Thyroid gland (tissue), 4 donors: ENCODE data around the gene NR4A3.

Experiments
- POLR2A ChIP-seq, 2 donors: fragments of 450-650 bp; IDR thresholded peaks; one replicate each; pipeline ENCODE4 v1.6.1; 2017; ENCODE audit warnings: antibody characterized with exemption in 2 of 2, mild to moderate bottlenecking in 2 of 2, moderate library complexity in 1 of 2
- TF ChIP-seq, protein P1 (sequence below), 6 experiments: fragments of 200-600 bp in 3 of 6; fragments of 450-650 bp in 3 of 6; sonication (generic) in 3 of 6; IDR thresholded peaks; one replicate each; pipeline ENCODE4 v1.5.1; 2016 to 2019; ENCODE audit warnings: antibody characterized with exemption in 6 of 6, mild to moderate bottlenecking in 2 of 6, inconsistent platforms in 1 of 6, moderate library complexity in 1 of 6

DNA sequence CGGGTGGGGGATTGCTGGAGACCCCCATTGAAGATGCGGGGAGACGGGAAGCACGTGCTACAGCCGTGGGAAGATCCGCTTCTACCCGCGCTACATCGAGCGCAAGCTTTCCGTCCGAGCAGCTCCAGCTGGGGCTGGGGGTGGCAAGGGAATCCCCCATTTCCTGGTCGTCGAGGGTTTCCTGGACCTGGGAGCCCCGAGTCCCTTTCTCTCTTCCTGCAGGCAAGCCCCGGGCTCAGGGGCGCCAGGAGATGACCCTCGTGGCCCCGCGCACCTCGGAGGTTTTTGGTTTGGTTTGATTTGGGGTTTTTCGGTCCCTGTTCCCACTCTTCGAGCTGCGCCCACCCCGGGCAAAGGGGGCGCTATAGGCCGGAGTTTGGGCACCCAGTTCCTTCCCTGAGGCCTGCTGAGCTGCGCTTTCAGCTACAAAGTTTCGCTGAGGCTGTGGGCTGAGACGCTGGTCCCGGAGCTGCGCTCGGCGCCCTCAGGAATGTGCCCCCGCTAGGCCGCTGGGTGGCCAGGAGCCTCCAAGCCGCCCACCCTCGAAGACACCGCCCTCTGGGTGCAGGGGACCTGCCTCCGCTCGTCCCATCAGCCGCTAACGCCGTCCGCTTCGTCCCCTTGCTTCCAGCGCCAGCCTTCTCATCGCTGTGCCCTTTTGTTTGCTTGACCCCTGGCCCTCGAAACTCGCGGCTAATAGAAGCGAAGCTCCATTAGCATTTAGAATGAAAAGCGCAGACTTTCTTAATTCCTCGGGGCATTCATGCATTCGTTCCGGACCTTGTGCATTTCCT, 2.9 kb downstream of the NR4A3 start:
- no peak for TF ChIP-seq POLR2A (IDR thresholded peaks at IDR 0.05)
- TF ChIP-seq, protein P1, sequence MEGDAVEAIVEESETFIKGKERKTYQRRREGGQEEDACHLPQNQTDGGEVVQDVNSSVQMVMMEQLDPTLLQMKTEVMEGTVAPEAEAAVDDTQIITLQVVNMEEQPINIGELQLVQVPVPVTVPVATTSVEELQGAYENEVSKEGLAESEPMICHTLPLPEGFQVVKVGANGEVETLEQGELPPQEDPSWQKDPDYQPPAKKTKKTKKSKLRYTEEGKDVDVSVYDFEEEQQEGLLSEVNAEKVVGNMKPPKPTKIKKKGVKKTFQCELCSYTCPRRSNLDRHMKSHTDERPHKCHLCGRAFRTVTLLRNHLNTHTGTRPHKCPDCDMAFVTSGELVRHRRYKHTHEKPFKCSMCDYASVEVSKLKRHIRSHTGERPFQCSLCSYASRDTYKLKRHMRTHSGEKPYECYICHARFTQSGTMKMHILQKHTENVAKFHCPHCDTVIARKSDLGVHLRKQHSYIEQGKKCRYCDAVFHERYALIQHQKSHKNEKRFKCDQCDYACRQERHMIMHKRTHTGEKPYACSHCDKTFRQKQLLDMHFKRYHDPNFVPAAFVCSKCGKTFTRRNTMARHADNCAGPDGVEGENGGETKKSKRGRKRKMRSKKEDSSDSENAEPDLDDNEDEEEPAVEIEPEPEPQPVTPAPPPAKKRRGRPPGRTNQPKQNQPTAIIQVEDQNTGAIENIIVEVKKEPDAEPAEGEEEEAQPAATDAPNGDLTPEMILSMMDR (IDR thresholded peaks at IDR 0.05) = peak in 4 of 6 experiments; percentile 25 to 37 (median 36)
